Heart left ventricle (tissue), 16 donors: ENCODE measurements around the gene RNF224. TPM values are rescaled to one million over a fixed set of nuclear protein-coding genes. Genes with fewer than 3 reads are reported as not detected.
A peak's percentile ranks its signal among the peaks of the same experiment; 100 is the strongest.

Source experiments
- ATAC-seq, 4 donors: fragments of 200-7000 bp; cut with Tn5 transposase; one replicate each; pipeline ENCODE4 v1.9.1; 2020 to 2022; ENCODE audit warnings: moderate library complexity in 4 of 4, mild to moderate bottlenecking in 3 of 4, moderate number of reproducible peaks in 1 of 4
- DNase-seq, 5 donors: peaks; one replicate each; pipeline ENCODE4 v3.0.0-alpha.2; 2020
- H3K27ac ChIP-seq, 12 donors: fragments of 200-600 bp; sonication (generic) in 4 of 12; one replicate each; pipeline versions ENCODE4 v1.5.0 to v1.8.0; 2016 to 2022; ENCODE audit warnings: mild to moderate bottlenecking in 2 of 12
- H3K27me3 ChIP-seq, 9 donors: fragments of 200-600 bp; sonication (generic) in 2 of 9; one replicate each; pipeline versions ENCODE4 v1.5.1 to v1.8.0; 2016 to 2022; ENCODE audit warnings: mild to moderate bottlenecking in 3 of 9
- H3K36me3 ChIP-seq, 9 donors: fragments of 200-600 bp; sonication (generic) in 2 of 9; one replicate each; pipeline versions ENCODE4 v1.5.0 to v1.8.0; 2018 to 2022; ENCODE audit warnings: mild to moderate bottlenecking in 2 of 9
- H3K4me1 ChIP-seq, 12 donors: fragments of 200-600 bp; sonication (generic) in 4 of 12; one replicate each; pipeline versions ENCODE4 v1.5.0 to v1.8.0; 2016 to 2022; ENCODE audit warnings: mild to moderate bottlenecking in 3 of 12
- H3K4me3 ChIP-seq, 12 donors: fragments of 200-600 bp; sonication (generic) in 4 of 12; one replicate each; pipeline versions ENCODE4 v1.5.0 to v1.8.0; 2017 to 2022; ENCODE audit warnings: mild to moderate bottlenecking in 9 of 12, moderate library complexity in 4 of 12
- H3K9me3 ChIP-seq, 12 donors: fragments of 200-600 bp; sonication (generic) in 4 of 12; one replicate each; pipeline versions ENCODE4 v1.5.0 to v1.8.0; 2016 to 2022; ENCODE audit warnings: mild to moderate bottlenecking in 1 of 12
- POLR2A ChIP-seq, 2 donors: fragments of 450-650 bp; IDR thresholded peaks; one replicate each; pipeline ENCODE4 v1.6.1; 2017; ENCODE audit warnings: antibody characterized with exemption in 2 of 2, mild to moderate bottlenecking in 2 of 2, moderate library complexity in 2 of 2
- WGBS, 4 donors: extraction: QIAGEN DNeasy Blood & Tissue Kit in 2 of 4; methylation state at CpG; one replicate each; pipeline versions ENCODE4 v1.1.5 to v1.1.7; 2013 to 2018; 5-methylcytosine and 5-hydroxymethylcytosine counted together
- intact Hi-C, 10 donors: fragments of 100-400 bp; cut with DNase I; formaldehyde crosslinking; loops; one replicate each; pipeline versions ENCODE4 v1.11.1 to v1.14.2; 2022
- polyA plus RNA-seq, 2 donors: library from polyadenylated mRNA; stranded (reverse); fragments of 200-250 nt; gene quantifications; one replicate each; pipeline ENCODE4 v1.2.3, GENCODE V29; 2013
- total RNA-seq, 9 donors: library from RNA; depleted of rRNA in 2 of 9; stranded (reverse); fragments of >200 nt in 2 of 9; fragmentation: NEBNext Ultra II Directional in 3 of 9; extraction: Animal tissue kit (Norgen Biotek cat#: 25700) in 3 of 9; gene quantifications; one replicate each; pipeline versions ENCODE4 v1.1.0 to v1.2.4, GENCODE V29; 2016 to 2023
- TF ChIP-seq, protein P1 (sequence below), 12 donors: fragments of 200-600 bp; sonication (generic) in 4 of 12; IDR thresholded peaks; one replicate each; pipeline versions ENCODE4 v1.5.0 to v1.8.0; 2018 to 2022; ENCODE audit warnings: antibody characterized with exemption in 12 of 12, mild to moderate bottlenecking in 5 of 12
- donor health status: ischemic (EF 13 %, LVEDD 7.1; RV severe dilation, severe dysfunction).
- donor health status: healthy with polysubstance abuse.
- donor health status: DM: no; HTN: yes; CAD: no.
- donor health status: DM: no; HTN: no; CAD: no.
- donor health status: ischemic (EF 25% LVEDD 6.9; RV normal size, moderate dysfunction).
- donor health status: ischemic (EF 25% LVEDD 5.7; RV mildly dilated, moderate dysfunction).
- donor health status: healthy.
- donor health status: DM: yes; HTN: yes; CAD: no.
- donor health status: ischemic (EF 35%, LVEDD 5.7; RV mildly dilated, moderate dysfunction).
- donor health status: nonischemic (EF 11% LVEDD 7.7; RV severe dilation, severe dysfunction).
- donor health status: DM: yes; HTN: yes; CAD: no.
- donor health status: PGD.
- donor health status: ischemic (EF 29% LVEDD 5.4; RV normal size, mild dysfunction).
- donor health status: nonischemic (EF 23%, LVEDD 6.1; RV moderate dilation, normal function).

Gene RNF224
- total and polyA plus RNA-seq, 11 donors, result not detected

DNA sequence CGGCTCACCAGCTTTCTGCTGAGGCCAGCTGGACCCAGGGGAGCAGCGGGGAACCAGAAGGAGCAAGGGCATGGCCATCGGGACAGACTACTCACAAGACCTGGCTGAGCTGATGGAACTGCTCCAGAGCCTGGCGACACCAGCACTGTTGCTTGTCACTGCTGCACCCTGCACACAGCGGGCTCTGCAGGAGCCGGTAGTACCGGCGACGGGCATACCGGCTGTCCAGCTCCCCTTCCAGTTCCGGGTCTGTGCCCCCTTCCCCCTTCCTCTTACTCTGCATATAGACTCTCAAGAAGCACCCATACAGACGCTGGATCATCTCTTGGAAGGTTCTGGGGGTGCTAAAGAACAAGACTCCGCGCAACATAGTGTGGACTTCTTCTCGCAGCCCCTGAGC is 39.9 kb upstream of the RNF224 start:
- ATAC-seq, result no peak
- Histone ChIP-seq H3K4me1 (peaks cover 18 to 62% (median 41%) of the 10 kb centered on the region in 12 donors), H3K36me3 (peaks cover 0 to 73% (median 50%) of the 10 kb centered on the region in 9 donors)

GRCh38 chr9:137188086-137188489 is 39.2 kb upstream of the RNF224 start:
- Histone ChIP-seq H3K9me3 (no peaks in the 10 kb centered on the region), H3K4me3 (peak overlapping the region; percentile 68 to 100 (median 90)), H3K27ac (peak overlapping the region; percentile 92 to 99 (median 99)), H3K27me3 (no peaks in the 10 kb centered on the region), H3K36me3 (peaks cover 0 to 66% (median 43%) of the 10 kb centered on the region in 9 donors), H3K4me1 (peaks cover 18 to 69% (median 41%) of the 10 kb centered on the region in 12 donors)
- WGBS, 4 donors, result 0 to 2% (median 1%) methylated on average over 15 to 31 of the region's 31 CpGs
- DNase-seq, result no peak
- peak in 1 of 4 donors; percentile 18 for ATAC-seq
- TF ChIP-seq POLR2A (IDR thresholded peaks at IDR 0.05), result no peak
- TF ChIP-seq, protein P1, sequence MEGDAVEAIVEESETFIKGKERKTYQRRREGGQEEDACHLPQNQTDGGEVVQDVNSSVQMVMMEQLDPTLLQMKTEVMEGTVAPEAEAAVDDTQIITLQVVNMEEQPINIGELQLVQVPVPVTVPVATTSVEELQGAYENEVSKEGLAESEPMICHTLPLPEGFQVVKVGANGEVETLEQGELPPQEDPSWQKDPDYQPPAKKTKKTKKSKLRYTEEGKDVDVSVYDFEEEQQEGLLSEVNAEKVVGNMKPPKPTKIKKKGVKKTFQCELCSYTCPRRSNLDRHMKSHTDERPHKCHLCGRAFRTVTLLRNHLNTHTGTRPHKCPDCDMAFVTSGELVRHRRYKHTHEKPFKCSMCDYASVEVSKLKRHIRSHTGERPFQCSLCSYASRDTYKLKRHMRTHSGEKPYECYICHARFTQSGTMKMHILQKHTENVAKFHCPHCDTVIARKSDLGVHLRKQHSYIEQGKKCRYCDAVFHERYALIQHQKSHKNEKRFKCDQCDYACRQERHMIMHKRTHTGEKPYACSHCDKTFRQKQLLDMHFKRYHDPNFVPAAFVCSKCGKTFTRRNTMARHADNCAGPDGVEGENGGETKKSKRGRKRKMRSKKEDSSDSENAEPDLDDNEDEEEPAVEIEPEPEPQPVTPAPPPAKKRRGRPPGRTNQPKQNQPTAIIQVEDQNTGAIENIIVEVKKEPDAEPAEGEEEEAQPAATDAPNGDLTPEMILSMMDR (IDR thresholded peaks at IDR 0.05), result no peak
- intact Hi-C loops, result loop anchor here (1.0 to 10.0 kb wide), 7 partner anchors 12 to 73 kb away; partner anchors contain the start of genes CYSRT1 (in 4 of the 10), RNF224 (in 4 of the 10), RNF208 (in 2 of the 10) and DPP7 (in 1 of the 10)

More for the DNA sequence above, 39.9 kb upstream of the RNF224 start:
- H3K9me3 ChIP-seq, result no peaks in the 10 kb centered on the region
- H3K27ac ChIP-seq, result no peak overlapping the region
- intact Hi-C loops, result loop anchor here (5.0 to 10.0 kb wide), 5 partner anchors 35 to 73 kb away; partner anchors contain the start of genes CYSRT1 (in 4 of the 10), RNF224 (in 4 of the 10), RNF208 (in 2 of the 10) and DPP7 (in 1 of the 10)
- no peak for DNase-seq
- H3K27me3 ChIP-seq, result no peaks in the 10 kb centered on the region
- H3K4me3 ChIP-seq, result peak overlapping the region; percentile 68 to 100 (median 90)
- TF ChIP-seq POLR2A (IDR thresholded peaks at IDR 0.05), result no peak
- TF ChIP-seq, protein P1 (IDR thresholded peaks at IDR 0.05), result no peak
- 78 to 90% (median 85%) methylated on average over 11 to 15 of the region's 15 CpGs for WGBS, 4 donors

GRCh38 chr9:137188490-137189296 is 38.6 kb upstream of the RNF224 start, which contains the start of the genes ANAPC2 and SSNA1:
Gene ANAPC2 (minus strand): TSS chr9:137188560. CDS start chr9:137188532, 28 bp downstream.
Gene SSNA1 (plus strand): TSS chr9:137188676. CDS start chr9:137188727, 51 bp downstream.
- H3K27me3 ChIP-seq, result no peaks in the 10 kb centered on the region
- no peaks in the 10 kb centered on the region for H3K9me3 ChIP-seq
- peak; percentile 91 to 97 (median 93) for DNase-seq
- peaks cover 18 to 75% (median 42%) of the 10 kb centered on the region in 12 donors for H3K4me1 ChIP-seq
- peak within 1 kb of the TSS; percentile 92 to 99 (median 99) for H3K27ac ChIP-seq
- H3K36me3 ChIP-seq, result peaks cover 0 to 60% (median 36%) of the 10 kb centered on the region in 9 donors
- TF ChIP-seq, protein P1 (IDR thresholded peaks at IDR 0.05), result peak in 9 of 12 donors; percentile 16 to 42 (median 29)
- TF ChIP-seq POLR2A (IDR thresholded peaks at IDR 0.05), result peak in 1 of 2 donors; percentile 95
- H3K4me3 ChIP-seq, result peak within 1 kb of the TSS; percentile 68 to 100 (median 90)
- 0 to 1% (median 0%) methylated on average over 40 to 98 of the region's 98 CpGs for WGBS, 4 donors
- intact Hi-C loops, result loop anchor here (1.0 to 10.0 kb wide), 7 partner anchors 12 to 74 kb away; partner anchors contain the start of genes CYSRT1 (in 4 of the 10), RNF224 (in 4 of the 10), RNF208 (in 2 of the 10) and DPP7 (in 1 of the 10)
- ATAC-seq, result peak; percentile 72 to 91 (median 90)
